ENCODE results near the gene WDR5.

The WDR5 gene

DNA sequence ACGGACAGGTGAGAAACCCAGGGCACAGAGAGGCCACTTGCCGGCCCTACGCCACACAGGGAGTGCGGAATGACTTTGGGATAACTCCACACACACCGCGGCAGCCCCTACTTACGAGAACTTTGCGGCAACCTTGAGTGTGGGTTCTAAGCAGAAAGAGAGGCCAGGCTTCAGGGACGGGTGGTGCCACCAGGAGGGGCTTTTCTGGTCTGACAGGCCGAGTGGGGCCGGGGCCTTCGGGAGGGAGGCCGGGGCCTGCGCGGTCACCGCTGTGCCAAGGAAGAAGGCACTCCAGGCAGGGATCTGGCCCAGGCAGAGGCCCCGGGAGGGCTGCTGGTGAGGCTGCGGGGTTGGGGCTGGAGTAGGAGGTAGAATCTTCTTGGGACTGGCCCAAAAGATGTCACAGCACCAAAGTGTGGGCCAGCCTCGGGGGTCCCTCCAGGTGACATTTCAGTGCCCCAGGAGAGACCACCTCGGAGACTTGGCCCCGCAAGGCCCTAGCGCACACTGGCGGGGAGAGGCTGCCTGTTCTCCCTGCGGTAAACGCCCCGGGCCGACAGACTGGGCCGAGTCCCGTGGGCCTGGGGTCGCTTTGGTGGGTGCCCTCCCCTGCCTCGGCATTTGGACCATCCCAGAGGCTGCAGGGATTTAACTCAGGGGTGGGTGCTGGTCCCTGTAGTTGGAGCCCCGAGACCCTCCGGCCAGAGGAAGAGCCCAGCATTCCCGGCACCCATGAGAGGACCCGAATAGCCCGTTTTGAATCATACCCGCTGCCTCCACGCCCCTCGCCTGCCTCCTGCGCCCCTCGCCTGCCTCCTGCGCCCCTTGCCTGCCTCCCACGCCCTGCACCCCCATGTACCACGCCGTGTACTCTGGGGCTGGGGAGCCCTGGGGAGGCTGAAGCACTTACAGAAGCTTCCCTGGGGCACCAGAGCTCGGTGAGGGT lies 37.5 kb downstream of the WDR5 start:
- DNase-seq (ENCODE audit: low read depth in 1 of 2, low spot score in 1 of 2), result no peak

DNA sequence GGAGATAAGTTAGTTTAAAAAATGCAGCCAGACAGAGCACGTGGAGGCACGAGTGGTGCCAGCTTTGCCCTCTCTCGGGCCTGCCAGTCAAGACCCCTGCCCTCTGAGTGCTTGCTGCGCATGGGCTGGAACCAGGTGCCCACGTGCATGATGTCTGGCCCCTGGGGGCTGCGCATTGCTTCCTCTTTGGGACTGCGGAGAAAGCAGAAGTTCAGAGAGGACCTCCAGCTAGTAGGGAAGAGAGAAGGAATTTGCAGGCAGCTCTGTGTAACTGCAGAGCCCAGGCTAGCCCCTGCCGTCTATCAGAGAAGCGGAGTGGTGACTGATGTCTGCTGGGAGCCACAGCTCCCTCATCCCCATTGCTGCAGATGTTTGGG lies 38.2 kb downstream of the WDR5 start:
- no peak for DNase-seq (ENCODE audit: low read depth in 1 of 2, low spot score in 1 of 2)

DNA sequence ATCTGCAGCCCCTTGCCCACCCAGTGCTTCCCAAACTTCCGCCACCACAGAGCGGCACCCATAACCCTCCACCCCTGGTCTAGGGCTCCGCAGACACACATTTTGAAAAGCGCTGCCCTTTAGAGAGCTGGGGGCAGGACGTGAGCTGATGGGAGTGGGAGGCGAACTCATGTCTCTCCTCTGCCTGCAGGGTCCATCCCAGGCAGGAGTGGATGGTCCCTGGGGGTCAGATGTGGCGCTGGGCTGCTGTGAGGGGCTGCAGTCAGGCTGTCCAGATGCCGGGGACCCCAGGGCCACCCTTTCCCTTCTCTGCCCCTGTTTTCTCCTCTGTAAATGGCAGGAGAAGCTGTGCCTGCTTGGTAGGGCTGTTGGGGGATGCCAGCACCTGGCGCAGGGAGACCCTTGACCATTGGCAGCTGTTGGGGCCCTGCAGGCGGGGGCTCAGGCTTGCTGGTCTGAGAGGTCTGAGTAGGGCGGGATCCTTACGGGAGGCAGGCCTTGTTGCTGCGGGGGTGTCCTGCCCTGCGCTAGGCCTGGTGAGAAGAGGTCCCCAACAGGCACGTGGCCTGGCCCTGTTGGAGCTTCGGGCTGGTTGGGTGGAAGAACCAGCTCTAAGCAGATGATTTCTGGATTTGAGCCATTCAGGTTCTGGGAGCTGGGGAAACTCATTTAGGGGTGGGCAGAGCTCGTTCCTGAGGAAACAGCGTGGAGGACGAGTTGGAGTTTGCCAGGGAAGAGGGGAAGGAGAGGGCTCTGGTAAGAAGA lies 38.8 kb downstream of the WDR5 start:
- no peak for DNase-seq (ENCODE audit: low read depth in 1 of 2, low spot score in 1 of 2)

DNA sequence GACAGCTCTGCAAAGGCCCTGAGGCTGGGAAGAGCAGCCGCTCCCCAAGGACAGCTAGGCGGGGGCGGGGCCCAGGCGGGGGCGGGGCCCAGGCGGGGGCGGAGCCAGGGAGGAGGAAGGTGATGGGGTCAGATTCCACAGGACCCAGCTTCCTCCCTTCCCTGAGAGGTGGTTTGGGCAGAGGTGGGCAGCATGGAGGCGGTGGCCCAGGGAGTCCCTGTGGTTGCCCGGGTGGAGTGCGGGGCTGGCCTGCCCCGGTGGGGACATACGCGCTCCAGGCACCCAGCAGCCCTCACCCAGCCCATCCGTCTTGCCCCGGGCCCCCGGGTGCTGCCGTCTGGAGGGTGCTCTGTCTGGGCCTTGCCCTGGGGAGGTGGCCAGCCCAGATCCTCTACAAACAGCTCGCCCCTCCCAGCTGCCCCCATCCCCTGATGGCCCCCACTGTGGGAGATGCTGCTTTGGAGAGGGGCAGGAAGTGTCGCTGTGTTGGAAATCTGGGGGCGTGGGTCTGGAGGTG lies 39.5 kb downstream of the WDR5 start:
- DNase-seq (ENCODE audit: low read depth in 1 of 2, low spot score in 1 of 2), result no peak

DNA sequence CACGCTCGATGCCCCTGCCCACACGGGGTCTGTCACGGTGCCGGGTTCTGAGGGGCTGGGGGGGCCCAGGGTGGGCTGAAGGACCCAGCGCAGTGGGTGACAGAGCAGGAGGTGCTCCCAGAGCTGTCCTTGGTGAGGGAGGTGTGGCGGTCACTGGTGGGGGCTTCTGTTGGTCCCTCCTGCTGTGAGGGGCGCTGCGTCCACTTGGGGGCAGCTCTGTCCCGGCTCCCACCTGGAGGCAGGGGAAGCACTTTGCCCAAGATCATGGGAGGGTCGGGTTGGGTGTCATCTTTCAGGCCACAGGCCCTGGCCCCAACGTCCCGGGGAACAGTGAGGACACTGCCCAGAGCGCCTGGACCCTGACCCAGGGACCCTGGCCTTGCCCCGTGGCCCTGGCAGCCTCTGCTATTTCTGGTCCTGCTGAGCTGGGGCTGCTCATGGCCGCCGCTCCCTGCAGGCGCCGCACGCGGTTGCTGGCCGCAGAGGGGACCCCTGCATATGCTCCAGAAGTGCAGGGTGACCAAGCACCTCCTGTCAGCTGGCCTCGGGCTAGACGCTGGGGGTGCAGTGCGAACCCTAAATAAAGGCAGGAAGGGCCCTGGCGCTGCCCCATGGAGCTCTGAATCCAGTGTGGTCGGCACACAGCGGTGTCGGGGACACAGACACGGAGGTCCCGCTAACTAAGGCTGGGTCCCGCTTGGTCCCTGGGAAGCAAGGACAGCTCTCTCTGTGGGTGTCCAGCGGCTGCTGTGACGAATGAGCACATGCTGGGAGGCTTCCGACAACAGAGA lies 40.1 kb downstream of the WDR5 start:
- no peak for DNase-seq (ENCODE audit: low read depth in 1 of 2, low spot score in 1 of 2)

DNA sequence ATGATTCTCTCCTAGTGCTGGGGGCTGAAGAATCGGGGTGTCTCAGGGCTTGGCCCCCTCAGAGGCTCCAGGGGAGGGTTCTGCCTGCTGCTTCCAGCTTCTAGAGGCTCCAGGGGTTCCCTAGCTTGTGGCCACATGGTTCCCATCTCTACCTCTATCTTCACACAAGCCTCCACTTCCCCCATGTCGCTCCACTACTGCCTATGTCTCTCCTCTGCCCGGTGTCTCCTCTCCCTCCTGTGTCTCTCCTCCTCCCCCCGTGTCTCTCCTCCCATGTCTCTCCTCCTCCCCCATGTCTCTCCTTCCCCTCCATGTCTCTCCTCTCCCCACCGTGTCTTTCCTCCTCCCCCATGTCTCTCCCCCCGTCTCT lies 40.7 kb downstream of the WDR5 start:
- no peak for DNase-seq (ENCODE audit: low read depth in 1 of 2, low spot score in 1 of 2)

DNA sequence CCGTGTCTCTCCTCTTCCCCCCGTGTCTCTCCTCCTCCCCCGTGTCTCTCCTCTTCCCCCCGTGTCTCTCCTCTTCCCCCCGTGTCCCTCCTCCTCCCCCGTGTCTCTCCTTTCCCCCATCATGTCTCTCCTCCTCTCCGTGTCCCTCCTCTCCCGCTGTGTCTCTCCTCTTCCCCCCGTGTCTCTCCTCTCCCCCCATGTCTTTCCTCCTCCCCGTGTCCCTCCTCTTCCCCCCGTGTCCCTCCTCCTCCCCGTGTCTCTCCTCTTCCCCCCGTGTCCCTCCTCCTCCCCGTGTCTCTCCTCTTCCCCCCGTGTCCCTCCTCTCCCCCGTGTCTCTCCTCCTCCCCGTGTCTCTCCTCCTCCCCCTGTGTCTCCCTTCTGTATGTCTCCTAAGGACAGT lies 41.3 kb downstream of the WDR5 start:
- DNase-seq (ENCODE audit: low read depth in 1 of 2, low spot score in 1 of 2), result no peak

DNA sequence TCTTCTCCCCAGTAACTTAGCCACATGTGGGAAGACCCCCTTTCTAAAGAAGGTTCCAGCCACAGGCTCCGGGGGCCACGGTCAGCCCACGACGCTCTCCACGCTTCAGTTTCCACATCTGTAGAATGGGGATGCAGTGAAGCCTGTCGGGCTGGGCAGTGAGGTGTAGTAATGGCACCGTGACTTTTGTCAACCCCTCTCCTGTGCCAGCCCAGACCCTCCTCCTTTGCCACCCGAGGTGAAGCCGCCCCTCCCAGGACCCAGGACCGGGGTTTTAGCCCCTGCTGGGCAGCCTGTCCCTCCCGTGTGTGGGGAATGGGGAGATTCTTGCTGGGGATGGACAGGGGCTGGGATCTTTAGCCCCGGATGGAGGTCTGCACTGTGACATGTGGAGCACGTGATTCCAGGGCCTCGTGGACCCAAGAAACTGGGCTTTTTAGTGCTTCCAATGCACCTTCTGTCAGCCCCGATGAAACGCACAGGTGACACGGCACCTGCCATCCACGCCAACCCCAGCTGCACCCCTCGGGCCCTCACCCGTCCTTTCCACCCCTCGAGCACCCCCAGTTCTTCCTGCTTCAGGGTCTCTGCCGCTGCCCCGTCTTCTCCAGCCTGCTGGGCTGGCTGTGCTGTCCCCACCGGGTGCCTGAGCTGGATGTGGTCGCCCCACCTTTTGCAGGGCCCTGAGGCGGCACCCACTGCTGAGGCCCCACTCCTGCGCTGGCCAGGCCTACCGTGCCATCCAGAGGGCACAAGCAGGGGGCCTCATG lies 41.9 kb downstream of the WDR5 start:
- DNase-seq (ENCODE audit: low read depth in 1 of 2, low spot score in 1 of 2), result no peak

DNA sequence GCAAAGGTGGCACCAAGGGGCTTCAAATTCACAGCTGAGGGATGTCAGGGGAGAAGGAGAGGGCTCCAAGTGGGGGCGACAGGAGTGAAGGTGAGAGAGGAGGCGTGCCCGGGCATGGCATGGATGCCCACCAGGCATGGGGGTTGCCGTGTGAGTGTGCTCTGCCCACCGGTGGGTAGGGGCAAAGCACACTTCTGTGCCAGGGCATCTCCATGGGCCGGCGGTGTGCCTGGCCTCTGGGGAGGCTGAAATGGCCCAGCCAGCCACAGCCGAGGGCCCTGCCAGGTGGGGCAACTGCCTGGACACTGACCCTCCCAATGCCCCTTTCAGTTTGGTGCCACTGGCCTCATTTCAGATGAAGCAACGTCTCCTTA lies 42.5 kb downstream of the WDR5 start:
- DNase-seq (ENCODE audit: low read depth in 1 of 2, low spot score in 1 of 2), result no peak

DNA sequence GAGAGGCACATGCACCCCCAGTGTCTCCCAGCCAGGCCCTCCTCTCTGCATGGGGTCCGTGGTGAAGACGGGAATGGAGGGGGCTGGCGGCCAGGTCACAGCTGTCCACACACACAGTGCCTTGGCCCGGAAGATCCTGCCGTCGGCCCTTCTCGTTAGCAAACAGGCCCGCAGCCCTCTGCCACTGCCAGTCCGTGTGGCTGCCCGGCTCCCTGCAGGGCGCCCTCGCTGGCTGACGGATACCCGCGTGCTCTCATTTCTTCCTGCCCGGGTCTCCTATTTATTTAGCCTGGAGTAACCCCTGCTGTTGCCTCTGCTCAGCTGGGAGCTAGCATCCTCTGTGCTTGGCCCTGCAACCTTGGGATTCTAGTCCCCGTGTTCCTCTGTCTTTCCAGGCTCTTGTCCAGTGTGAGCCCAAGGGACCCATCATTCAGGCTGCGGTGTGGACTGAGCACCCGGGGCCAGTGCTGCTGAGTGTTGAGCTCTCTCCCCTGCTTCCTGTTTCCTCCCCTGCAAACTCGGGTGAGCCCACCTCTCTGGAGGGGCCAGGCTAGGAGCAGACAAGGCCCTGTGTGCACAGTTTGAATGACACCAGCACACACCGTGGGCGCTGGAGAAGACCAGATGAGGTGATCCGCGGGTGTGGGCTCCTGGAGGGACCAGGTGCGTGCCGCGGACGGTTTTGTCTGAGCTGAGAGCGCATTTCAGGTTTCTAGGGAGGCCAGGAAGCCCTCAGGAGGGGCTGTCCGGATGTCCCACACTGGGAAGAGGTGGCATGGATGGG lies 43.1 kb downstream of the WDR5 start:
- no peak for DNase-seq (ENCODE audit: low read depth in 1 of 2, low spot score in 1 of 2)

DNA sequence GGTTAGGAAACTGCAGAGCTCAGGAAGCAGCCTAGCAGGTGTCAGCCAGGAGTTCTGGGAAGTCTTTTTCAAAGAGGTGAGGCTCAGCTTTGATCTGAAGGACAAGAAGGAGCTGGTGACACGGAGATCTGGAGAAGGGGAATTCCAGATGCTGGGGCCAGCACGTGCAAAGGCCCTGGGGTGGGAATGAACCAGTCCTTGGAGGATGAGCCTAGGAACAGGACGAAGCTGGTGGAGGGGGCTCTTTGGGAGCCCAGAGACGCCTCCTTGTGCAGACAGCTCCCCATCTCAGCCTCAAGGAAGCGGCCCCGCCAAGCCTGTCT lies 43.7 kb downstream of the WDR5 start:
- DNase-seq (ENCODE audit: low read depth in 1 of 2, low spot score in 1 of 2), result no peak

DNA sequence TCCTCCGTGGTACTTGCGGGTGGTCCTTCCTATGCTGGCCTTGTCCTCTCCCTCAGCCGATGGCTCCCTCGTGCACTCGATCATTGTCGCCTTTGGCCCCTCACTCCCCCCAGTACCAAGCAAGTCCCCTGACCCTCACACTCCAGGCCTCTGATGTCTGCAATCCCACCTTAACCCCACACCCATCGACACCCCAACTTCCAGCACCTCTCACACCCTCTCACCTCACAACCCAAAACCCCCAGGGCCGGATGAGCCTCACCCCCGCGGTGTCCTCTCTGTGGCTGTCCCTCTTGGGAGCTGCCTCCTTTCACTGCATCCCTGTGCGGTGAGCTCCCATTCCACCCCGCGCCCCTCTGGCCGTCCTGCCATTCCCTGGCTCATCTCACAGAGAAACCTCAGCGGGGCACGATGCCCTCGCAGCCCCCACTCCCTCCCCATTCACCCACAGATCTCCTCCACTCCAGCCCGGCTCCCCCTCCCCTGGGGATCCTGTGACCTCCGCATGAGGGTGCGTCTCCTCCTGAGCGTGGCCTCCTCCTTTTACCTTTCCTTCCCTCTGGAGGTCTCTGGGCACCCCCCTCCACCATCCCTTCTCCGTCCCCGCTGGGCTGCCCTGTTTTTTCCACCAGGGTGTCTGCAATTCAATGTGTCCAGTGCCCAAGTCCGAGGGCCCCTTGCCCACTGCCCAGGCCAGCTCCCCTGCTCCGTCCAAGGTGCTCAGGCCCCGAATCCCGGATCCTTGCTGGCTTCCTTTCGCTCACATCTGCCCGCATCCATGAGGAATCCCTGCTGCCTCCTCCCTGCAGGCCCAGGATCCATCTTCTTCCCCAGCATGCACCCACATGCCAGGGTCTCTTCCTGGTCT lies 44.3 kb downstream of the WDR5 start:
- DNase-seq (ENCODE audit: low read depth in 1 of 2, low spot score in 1 of 2), result no peak

DNA sequence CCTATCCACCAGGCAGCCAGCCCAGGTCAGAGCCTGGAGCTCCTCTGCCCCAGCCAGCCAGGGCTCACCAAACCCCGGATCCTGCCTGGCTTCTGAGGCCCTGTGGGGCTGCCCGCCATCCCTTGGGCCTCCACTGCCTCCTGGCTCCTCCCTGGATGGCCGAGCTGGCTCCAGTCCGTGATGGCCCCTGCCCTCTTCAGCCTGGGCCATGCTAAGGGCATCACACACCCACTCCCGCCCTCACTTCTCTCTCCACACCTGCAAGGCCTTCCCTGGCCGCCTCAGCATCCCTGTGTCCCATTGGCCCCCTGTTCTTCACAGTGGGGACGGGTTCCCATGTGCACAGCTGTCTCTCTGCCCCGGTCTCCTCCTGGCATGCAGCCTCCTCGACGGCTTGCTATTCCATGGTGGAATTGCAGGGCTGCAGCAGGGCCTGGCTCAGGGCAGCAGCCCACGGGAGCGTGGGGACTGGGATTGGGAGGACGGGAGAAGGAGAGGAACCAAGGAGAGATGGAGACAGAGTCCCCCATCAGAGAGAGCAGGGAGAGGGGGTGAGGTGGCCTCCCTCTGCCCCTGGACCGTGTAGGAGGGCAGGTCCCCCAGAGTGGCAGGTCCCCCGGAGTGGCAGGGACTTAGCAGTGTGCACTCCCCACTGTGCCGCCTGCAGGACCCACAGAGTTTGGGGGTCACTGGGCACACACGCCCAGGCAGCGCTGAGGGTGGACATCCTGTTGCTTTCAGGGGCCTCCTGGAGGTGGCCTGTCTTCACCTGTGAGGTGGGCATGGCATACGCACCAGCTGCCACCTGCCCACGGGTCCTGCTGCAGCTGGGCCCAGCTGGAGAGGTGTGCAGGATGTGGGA lies 45.1 kb downstream of the WDR5 start:
- no peak for DNase-seq (ENCODE audit: low read depth in 1 of 2, low spot score in 1 of 2)

DNA sequence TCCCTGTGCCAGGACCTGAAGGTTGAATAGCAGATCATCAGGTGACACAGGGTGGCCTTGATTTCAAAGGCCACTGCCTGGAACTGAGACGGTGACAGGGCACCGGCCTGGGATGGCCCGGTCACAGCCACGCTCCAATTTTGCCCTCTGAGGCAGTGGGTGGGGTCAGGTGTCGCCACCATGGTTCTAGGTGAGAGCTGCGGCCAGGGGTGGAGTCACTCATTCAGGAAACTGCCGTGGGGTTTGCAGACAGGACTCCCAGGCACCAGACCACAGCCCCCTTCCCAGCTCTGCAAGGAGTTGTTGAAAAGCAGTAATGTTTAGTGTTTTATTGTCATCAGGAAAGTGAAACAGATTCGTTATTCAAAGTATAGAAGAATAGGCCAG lies 45.8 kb downstream of the WDR5 start:
- DNase-seq (ENCODE audit: low read depth in 1 of 2, low spot score in 1 of 2), result no peak

DNA sequence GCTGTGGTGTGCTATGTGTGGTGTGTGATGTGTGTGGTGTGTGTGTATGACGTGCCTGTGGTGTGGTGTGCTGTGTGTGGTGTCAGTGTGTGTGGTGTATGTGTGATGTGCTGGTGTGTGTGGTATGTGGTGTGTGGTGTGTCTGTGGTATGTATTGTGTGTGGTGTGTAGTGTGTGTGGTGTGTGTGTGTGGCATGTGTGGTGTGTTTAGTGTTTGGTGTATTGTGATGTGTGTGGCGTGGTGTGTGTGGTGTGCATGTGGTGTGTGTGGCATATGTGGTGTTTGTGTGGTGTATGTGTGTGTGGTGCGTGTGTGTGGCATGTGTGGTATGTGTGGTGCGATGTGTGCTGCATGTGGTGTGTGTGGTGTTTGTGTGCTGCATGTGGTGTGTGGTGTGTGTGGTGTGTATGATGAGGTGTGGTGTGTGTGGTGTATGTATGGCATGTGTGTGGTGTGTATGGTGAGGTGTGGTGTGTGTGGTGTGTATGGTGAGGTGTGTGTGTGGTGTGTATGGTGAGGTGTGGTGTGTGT lies 46.7 kb downstream of the WDR5 start:
- no peak for DNase-seq (ENCODE audit: low read depth in 1 of 2, low spot score in 1 of 2)

DNA sequence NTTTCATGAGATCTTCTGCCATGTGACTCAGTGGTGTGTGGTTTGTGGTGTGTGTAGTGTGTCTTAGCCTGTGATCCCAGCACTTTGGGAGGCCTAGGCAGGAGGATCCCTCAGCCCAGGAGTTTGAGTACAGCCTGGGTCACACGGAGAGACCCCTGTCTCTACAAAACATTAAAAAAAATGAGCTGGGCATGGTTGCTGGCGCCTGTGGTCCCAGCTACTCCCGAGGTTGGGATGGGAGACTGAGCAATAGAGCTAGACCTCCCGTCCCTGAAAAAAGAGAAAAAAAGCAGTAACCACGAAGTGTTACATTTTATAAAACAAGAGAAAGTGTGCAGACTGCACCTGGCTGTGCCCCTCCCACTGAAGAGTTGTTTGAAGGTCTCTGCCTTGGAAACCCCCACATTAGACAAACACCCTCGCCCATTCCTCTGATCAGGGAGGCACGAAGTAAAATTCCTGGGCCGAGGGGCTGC lies 49.7 kb downstream of the WDR5 start:
- DNase-seq (ENCODE audit: low read depth in 1 of 2, low spot score in 1 of 2), result no peak

DNA sequence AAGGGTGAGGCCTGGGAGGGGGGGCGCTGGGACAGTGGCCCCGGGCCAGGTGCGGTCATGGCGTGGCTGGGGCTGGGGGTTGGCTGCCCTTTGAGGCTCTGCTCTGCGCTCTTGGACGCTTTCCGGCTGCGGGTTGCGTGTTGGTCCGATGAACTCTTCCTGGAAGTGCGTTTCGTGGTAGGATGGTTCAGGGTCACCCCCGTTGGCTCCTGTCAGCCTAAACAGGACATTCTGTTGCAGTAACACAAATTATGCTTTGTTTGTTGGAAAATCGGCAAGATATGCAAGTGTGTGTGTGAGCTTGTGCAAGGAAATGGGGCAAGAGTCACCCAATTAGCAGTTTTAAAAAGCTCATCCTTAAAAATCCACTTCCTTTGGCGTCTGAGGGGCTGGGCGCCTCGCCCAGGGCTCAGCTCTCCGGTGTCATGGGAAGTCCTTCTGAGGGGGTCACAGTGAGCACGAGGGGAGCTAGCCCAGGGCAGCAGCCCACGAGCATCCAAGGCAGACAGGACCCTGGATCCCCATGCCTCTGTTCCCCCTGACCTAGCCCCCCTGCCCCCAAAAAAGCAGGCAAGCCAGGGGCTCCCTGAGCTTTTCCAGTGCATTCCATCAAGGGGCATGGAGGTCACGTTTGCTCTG lies 50.7 kb downstream of the WDR5 start:
- DNase-seq (ENCODE audit: low read depth in 1 of 2, low spot score in 1 of 2), result no peak

Data from stimulated activated CD4-positive, alpha-beta T cell treated with anti-CD3 and anti-CD28 coated beads, Interleukin-15, amount 100 ng/mL, for 1 hour (primary cell).